ENCODE data around the gene LPP.

The LPP gene

GRCh38 chr3:188562144-188562543, 408.2 kb downstream of the LPP start:
- no peaks in the 10 kb centered on the region for H3K27me3 ChIP-seq (ENCODE audit: insufficient read depth, low read length, poor library complexity)
- no peaks in the 10 kb centered on the region for H4K20me1 ChIP-seq (ENCODE audit: insufficient read depth, low read length)
- H3K4me3 ChIP-seq (ENCODE audit: low read depth in 1 of 2, low read length in 2 of 2) = no peak overlapping the region
- H2AFZ ChIP-seq (ENCODE audit: low read depth, low read length) = no peak overlapping the region
- H3K4me1 ChIP-seq (ENCODE audit: insufficient read depth, low read length) = no peaks in the 10 kb centered on the region
- no peaks in the 10 kb centered on the region for H3K9me3 ChIP-seq (ENCODE audit: insufficient read depth, low read length, severe bottlenecking)
- ATAC-seq (ENCODE audit: insufficient read depth, low read depth) (no peak), DNase-seq (no peak)
- H3K27ac ChIP-seq (ENCODE audit: low read length) = no peak overlapping the region
- no peak overlapping the region for H3K9ac ChIP-seq (ENCODE audit: low read depth, low read length)
- no peak overlapping the region for H3K4me2 ChIP-seq (ENCODE audit: insufficient read depth, low read length)
- TF ChIP-seq CTCF (IDR thresholded peaks at IDR 0.05; ENCODE audit: borderline replicate concordance, extremely low read depth, low read length, poor library complexity, severe bottlenecking) = no peak
- no peak for TF ChIP-seq EZH2 (IDR thresholded peaks at IDR 0.05; ENCODE audit: borderline replicate concordance, low read depth, low read length, severe bottlenecking)
- no peaks in the 10 kb centered on the region for H3K79me2 ChIP-seq (ENCODE audit: insufficient read depth, low read length)
- no peaks in the 10 kb centered on the region for H3K36me3 ChIP-seq (ENCODE audit: insufficient read depth, low read length)

GRCh38 chr3:188567478-188568195, 413.7 kb downstream of the LPP start:
- TF ChIP-seq EZH2 (IDR thresholded peaks at IDR 0.05; ENCODE audit: borderline replicate concordance, low read depth, low read length, severe bottlenecking) (no peak), CTCF (IDR thresholded peaks at IDR 0.05; ENCODE audit: borderline replicate concordance, extremely low read depth, low read length, poor library complexity, severe bottlenecking) (no peak)
- H3K27me3 ChIP-seq (ENCODE audit: insufficient read depth, low read length, poor library complexity) = no peaks in the 10 kb centered on the region
- DNase-seq (no peak), ATAC-seq (ENCODE audit: insufficient read depth, low read depth) (no peak)
- H3K27ac ChIP-seq (ENCODE audit: low read length) = no peak overlapping the region
- H3K36me3 ChIP-seq (ENCODE audit: insufficient read depth, low read length) = no peaks in the 10 kb centered on the region
- no peak overlapping the region for H3K4me3 ChIP-seq (ENCODE audit: low read depth in 1 of 2, low read length in 2 of 2)
- no peak overlapping the region for H2AFZ ChIP-seq (ENCODE audit: low read depth, low read length)
- H3K4me1 ChIP-seq (ENCODE audit: insufficient read depth, low read length) = no peaks in the 10 kb centered on the region
- no peaks in the 10 kb centered on the region for H3K79me2 ChIP-seq (ENCODE audit: insufficient read depth, low read length)
- H3K4me2 ChIP-seq (ENCODE audit: insufficient read depth, low read length) = no peak overlapping the region
- peaks cover under 1% of the 10 kb centered on the region; the same call in 1 of the 2 replicates for H4K20me1 ChIP-seq (ENCODE audit: insufficient read depth, low read length)
- no peak overlapping the region for H3K9ac ChIP-seq (ENCODE audit: low read depth, low read length)
- no peaks in the 10 kb centered on the region for H3K9me3 ChIP-seq (ENCODE audit: insufficient read depth, low read length, severe bottlenecking)

- H3K9ac ChIP-seq (ENCODE audit: low read depth, low read length) = no peak overlapping the region
- ATAC-seq (ENCODE audit: insufficient read depth, low read depth) (no peak), DNase-seq (no peak)
- H3K36me3 ChIP-seq (ENCODE audit: insufficient read depth, low read length) = no peaks in the 10 kb centered on the region
- no peak overlapping the region for H3K4me3 ChIP-seq (ENCODE audit: low read depth in 1 of 2, low read length in 2 of 2)
- H3K27me3 ChIP-seq (ENCODE audit: insufficient read depth, low read length, poor library complexity) = no peaks in the 10 kb centered on the region
- no peaks in the 10 kb centered on the region for H3K79me2 ChIP-seq (ENCODE audit: insufficient read depth, low read length)
- H3K9me3 ChIP-seq (ENCODE audit: insufficient read depth, low read length, severe bottlenecking) = no peaks in the 10 kb centered on the region
- H3K4me1 ChIP-seq (ENCODE audit: insufficient read depth, low read length) = no peaks in the 10 kb centered on the region
- H3K27ac ChIP-seq (ENCODE audit: low read length) = no peak overlapping the region
- no peak overlapping the region for H3K4me2 ChIP-seq (ENCODE audit: insufficient read depth, low read length)
- no peak overlapping the region for H2AFZ ChIP-seq (ENCODE audit: low read depth, low read length)
- H4K20me1 ChIP-seq (ENCODE audit: insufficient read depth, low read length) = peaks cover 2% of the 10 kb centered on the region; the same call in 1 of the 2 replicates
- TF ChIP-seq EZH2 (IDR thresholded peaks at IDR 0.05; ENCODE audit: borderline replicate concordance, low read depth, low read length, severe bottlenecking) = no peak
- TF ChIP-seq CTCF (IDR thresholded peaks at IDR 0.05; ENCODE audit: borderline replicate concordance, extremely low read depth, low read length, poor library complexity, severe bottlenecking) = no peak
Measured at GRCh38 chr3:188568736-188569135, 414.8 kb downstream of the LPP start.

Measured in DND-41 (cell line).